Measurements from ENCODE around the gene IGF2R. TPM values are rescaled to one million over a fixed set of nuclear protein-coding genes. Genes with fewer than 3 reads are reported as not detected.
A peak's percentile ranks its signal among the peaks of the same experiment; 100 is the strongest.

The IGF2R gene
- total RNA-seq, 1 donor from 2014 or later, result 156 TPM

DNA sequence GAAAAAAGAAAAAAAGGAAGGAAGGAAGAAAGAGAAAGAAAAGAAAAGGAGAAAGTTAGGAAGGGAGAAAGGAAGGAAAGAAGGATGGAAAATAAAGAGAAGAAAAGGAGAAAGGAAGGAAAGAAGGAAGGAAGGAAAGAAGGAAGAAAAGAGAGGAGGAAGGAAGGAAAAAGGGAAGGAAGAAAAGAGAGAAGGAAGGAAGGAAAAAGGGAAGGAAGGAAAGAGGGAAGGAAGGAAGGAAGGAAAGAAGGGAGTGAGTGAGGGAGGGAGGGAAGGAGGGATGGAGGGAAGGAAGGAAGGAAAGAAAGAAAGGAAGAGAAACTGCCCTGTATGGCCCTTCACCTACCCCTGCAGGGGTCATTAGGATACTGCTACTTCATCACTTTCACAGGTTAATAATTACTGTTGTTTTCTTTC, 12.9 kb upstream of the IGF2R start:
- ATAC-seq (no peak), DNase-seq (no peak)
- intact Hi-C loops (cut with DNase I), result no loop called here
- TF ChIP-seq, protein P1, sequence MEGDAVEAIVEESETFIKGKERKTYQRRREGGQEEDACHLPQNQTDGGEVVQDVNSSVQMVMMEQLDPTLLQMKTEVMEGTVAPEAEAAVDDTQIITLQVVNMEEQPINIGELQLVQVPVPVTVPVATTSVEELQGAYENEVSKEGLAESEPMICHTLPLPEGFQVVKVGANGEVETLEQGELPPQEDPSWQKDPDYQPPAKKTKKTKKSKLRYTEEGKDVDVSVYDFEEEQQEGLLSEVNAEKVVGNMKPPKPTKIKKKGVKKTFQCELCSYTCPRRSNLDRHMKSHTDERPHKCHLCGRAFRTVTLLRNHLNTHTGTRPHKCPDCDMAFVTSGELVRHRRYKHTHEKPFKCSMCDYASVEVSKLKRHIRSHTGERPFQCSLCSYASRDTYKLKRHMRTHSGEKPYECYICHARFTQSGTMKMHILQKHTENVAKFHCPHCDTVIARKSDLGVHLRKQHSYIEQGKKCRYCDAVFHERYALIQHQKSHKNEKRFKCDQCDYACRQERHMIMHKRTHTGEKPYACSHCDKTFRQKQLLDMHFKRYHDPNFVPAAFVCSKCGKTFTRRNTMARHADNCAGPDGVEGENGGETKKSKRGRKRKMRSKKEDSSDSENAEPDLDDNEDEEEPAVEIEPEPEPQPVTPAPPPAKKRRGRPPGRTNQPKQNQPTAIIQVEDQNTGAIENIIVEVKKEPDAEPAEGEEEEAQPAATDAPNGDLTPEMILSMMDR (IDR thresholded peaks at IDR 0.05), result no peak
- Histone ChIP-seq H3K9me3 (no peaks in the 10 kb centered on the region), H3K27me3 (ENCODE audit: low read depth) (no peaks in the 10 kb centered on the region), H3K4me1 (peaks cover 40% of the 10 kb centered on the region), H3K27ac (no peak overlapping the region), H3K36me3 (no peaks in the 10 kb centered on the region), H3K4me3 (no peak overlapping the region)

GRCh38 chr6:159957071-159957673, 11.7 kb upstream of the IGF2R start:
- Histone ChIP-seq H3K27ac (no peak overlapping the region), H3K9me3 (no peaks in the 10 kb centered on the region), H3K4me1 (peaks cover 29% of the 10 kb centered on the region), H3K36me3 (no peaks in the 10 kb centered on the region), H3K27me3 (ENCODE audit: low read depth) (no peaks in the 10 kb centered on the region), H3K4me3 (no peak overlapping the region)
- ATAC-seq (no peak), DNase-seq (no peak)
- intact Hi-C loops (cut with DNase I), result no loop called here
- TF ChIP-seq, protein P1 (IDR thresholded peaks at IDR 0.05), result no peak

- Histone ChIP-seq H3K36me3 (no peaks in the 10 kb centered on the region), H3K4me3 (no peak overlapping the region), H3K4me1 (peaks cover 7% of the 10 kb centered on the region), H3K9me3 (no peaks in the 10 kb centered on the region), H3K27ac (peak overlapping the region; percentile 71), H3K27me3 (ENCODE audit: low read depth) (no peaks in the 10 kb centered on the region)
- ATAC-seq, result peak; percentile 78 to 83
- intact Hi-C loops (cut with DNase I), result no loop called here
- DNase-seq, result no peak
- TF ChIP-seq, protein P1 (IDR thresholded peaks at IDR 0.05), result no peak
These were observed 9.5 kb upstream of the IGF2R start for GRCh38 chr6:159959165-159959975.

GRCh38 chr6:159959976-159960384, 8.9 kb upstream of the IGF2R start:
- DNase-seq (no peak), ATAC-seq (peak; percentile 55 to 76)
- Histone ChIP-seq H3K27ac (peak overlapping the region; percentile 71), H3K4me1 (peaks cover 7% of the 10 kb centered on the region), H3K27me3 (ENCODE audit: low read depth) (no peaks in the 10 kb centered on the region), H3K9me3 (no peaks in the 10 kb centered on the region), H3K36me3 (no peaks in the 10 kb centered on the region), H3K4me3 (no peak overlapping the region)
- TF ChIP-seq, protein P1 (IDR thresholded peaks at IDR 0.05), result no peak
- intact Hi-C loops (cut with DNase I), result no loop called here

DNA sequence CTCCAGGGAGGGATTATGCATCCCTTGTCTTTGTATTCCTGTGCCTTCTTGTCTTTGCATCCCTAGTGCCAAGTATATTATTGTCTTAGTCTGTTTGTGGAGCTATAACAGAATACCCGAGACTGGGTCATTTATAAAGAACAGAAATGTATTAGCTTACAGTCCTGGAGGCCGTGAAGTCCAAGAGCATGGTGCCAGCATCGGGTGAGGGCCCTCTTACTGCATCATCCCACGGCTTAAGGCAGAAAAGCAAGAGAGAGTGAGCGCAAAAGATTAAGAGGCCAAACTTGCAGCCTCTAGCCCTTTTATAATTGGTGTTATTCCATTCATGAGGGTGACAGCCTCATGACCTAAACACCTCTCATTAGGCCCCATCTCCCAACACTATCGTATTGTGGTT, 8.4 kb upstream of the IGF2R start:
- no peak overlapping the region for H3K27ac ChIP-seq
- intact Hi-C loops (cut with DNase I), result no loop called here

More for the DNA sequence above, 8.4 kb upstream of the IGF2R start:
- no peaks in the 10 kb centered on the region for H3K36me3 ChIP-seq
- H3K9me3 ChIP-seq, result no peaks in the 10 kb centered on the region
- ATAC-seq (no peak), DNase-seq (no peak)
- H3K4me1 ChIP-seq, result peaks cover 7% of the 10 kb centered on the region
- no peaks in the 10 kb centered on the region for H3K27me3 ChIP-seq (ENCODE audit: low read depth)
- TF ChIP-seq, protein P1 (IDR thresholded peaks at IDR 0.05), result no peak
- H3K4me3 ChIP-seq, result no peak overlapping the region
